Esophagus squamous epithelium (tissue), 5 donors: ENCODE data around the gene PLEKHH2. TPM values are rescaled to one million over a fixed set of nuclear protein-coding genes. Genes with fewer than 3 reads are reported as not detected.

Source experiments
- DNase-seq: peaks from one replicate; lab custom pipeline; 2025; lab: John Stamatoyannopoulos, UW
- H3K27ac ChIP-seq, 4 donors: fragments of 200-600 bp; sonication (generic); one replicate each; pipeline ENCODE4 v1.5.1; 2016 to 2019; ENCODE audit warnings: mild to moderate bottlenecking in 1 of 4
- H3K27me3 ChIP-seq, 4 donors: fragments of 200-600 bp; sonication (generic); 1 replicate in 3 of 4; 2 replicates in 1 of 4; pipeline versions ENCODE4 v1.5.1 to v1.6.0; 2017 to 2021; ENCODE audit warnings: antibody characterized with exemption in 1 of 4
- H3K36me3 ChIP-seq, 3 donors: fragments of 200-600 bp; sonication (generic); one replicate each; pipeline ENCODE4 v1.5.1; 2016 to 2019
- H3K4me1 ChIP-seq, 3 donors: fragments of 200-600 bp; sonication (generic); one replicate each; pipeline ENCODE4 v1.5.1; 2017 to 2019
- H3K4me3 ChIP-seq, 4 donors: fragments of 200-600 bp; sonication (generic); 1 replicate in 3 of 4; 2 replicates in 1 of 4; pipeline ENCODE4 v1.5.1; 2016 to 2019; ENCODE audit warnings: mild to moderate bottlenecking in 2 of 4, moderate library complexity in 1 of 4
- H3K9me3 ChIP-seq, 3 donors: fragments of 200-600 bp; sonication (generic); one replicate each; pipeline ENCODE4 v1.5.1; 2016 to 2019
- CTCF ChIP-seq, 6 experiments: fragments of 450-650 bp in 4 of 6; fragments of 200-600 bp in 2 of 6; sonication (generic) in 2 of 6; IDR thresholded peaks; one replicate each; pipeline ENCODE4 v1.5.1; 2016 to 2019; ENCODE audit warnings: antibody characterized with exemption in 6 of 6, mild to moderate bottlenecking in 4 of 6, moderate library complexity in 4 of 6
- POLR2A ChIP-seq, 4 donors: fragments of 450-650 bp; IDR thresholded peaks; one replicate each; pipeline ENCODE4 v1.6.1; 2017; ENCODE audit warnings: antibody characterized with exemption in 4 of 4, mild to moderate bottlenecking in 4 of 4, moderate library complexity in 3 of 4
- WGBS, 2 donors: methylation state at CpG; one replicate each; pipeline ENCODE4 v1.1.5; 2018; 5-methylcytosine and 5-hydroxymethylcytosine counted together
- intact Hi-C: fragments of 100-400 bp; cut with DNase I; formaldehyde crosslinking; loops from one replicate; pipeline ENCODE4 v1.15.0; 2022
- total RNA-seq, 4 donors: library from RNA; depleted of rRNA; stranded (reverse); fragments of >200 nt; gene quantifications; one replicate each; pipeline ENCODE4 v1.1.0, GENCODE V29; 2016
- donor health status: DM: yes; HTN: yes; CAD: no.

The PLEKHH2 gene
- total RNA-seq, 4 donors from 2014 or later, result 1.7 to 25.7 (median 8.3) TPM

- intact Hi-C loops, result no loop called here
- 40 to 58% methylated on average over 3 of the region's 3 CpGs for WGBS, 2 donors
- Histone ChIP-seq H3K36me3 (no peaks in the 10 kb centered on the region), H3K9me3 (no peaks in the 10 kb centered on the region), H3K4me1 (no peaks in the 10 kb centered on the region), H3K27me3 (no peaks in the 10 kb centered on the region), H3K4me3 (no peak overlapping the region), H3K27ac (no peak overlapping the region)
- TF ChIP-seq CTCF (IDR thresholded peaks at IDR 0.05) (no peak), POLR2A (IDR thresholded peaks at IDR 0.05) (no peak)
- no peak for DNase-seq
These were observed 112.5 kb downstream of the PLEKHH2 start for GRCh38 chr2:43749583-43749982.

- WGBS, 2 donors, result 78% methylated on average over 5 of the region's 5 CpGs
- Histone ChIP-seq H3K36me3 (no peaks in the 10 kb centered on the region), H3K9me3 (no peaks in the 10 kb centered on the region), H3K27me3 (no peaks in the 10 kb centered on the region), H3K4me1 (no peaks in the 10 kb centered on the region), H3K27ac (peak overlapping the region in 1 of 4 donors; percentile 13), H3K4me3 (no peak overlapping the region)
- TF ChIP-seq POLR2A (IDR thresholded peaks at IDR 0.05) (no peak), CTCF (IDR thresholded peaks at IDR 0.05) (no peak)
- intact Hi-C loops, result no loop called here
- no peak for DNase-seq
These were observed 114.5 kb downstream of the PLEKHH2 start for GRCh38 chr2:43751476-43751990.

- TF ChIP-seq POLR2A (IDR thresholded peaks at IDR 0.05), result no peak
- TF ChIP-seq CTCF (IDR thresholded peaks at IDR 0.05), result no peak
- no peak for DNase-seq
- Histone ChIP-seq H3K36me3 (no peaks in the 10 kb centered on the region), H3K4me3 (no peak overlapping the region), H3K4me1 (no peaks in the 10 kb centered on the region), H3K27ac (no peak overlapping the region), H3K27me3 (no peaks in the 10 kb centered on the region), H3K9me3 (no peaks in the 10 kb centered on the region)
- intact Hi-C loops, result no loop called here
These were observed 115.2 kb downstream of the PLEKHH2 start for GRCh38 chr2:43752302-43752701.

- TF ChIP-seq POLR2A (IDR thresholded peaks at IDR 0.05) (no peak), CTCF (IDR thresholded peaks at IDR 0.05) (no peak)
- Histone ChIP-seq H3K4me1 (peaks cover 0 to 12% (median 11%) of the 10 kb centered on the region in 3 donors), H3K4me3 (no peak overlapping the region), H3K27ac (no peak overlapping the region), H3K36me3 (no peaks in the 10 kb centered on the region), H3K27me3 (no peaks in the 10 kb centered on the region), H3K9me3 (no peaks in the 10 kb centered on the region)
- no peak for DNase-seq
- WGBS, 2 donors, result 79 to 85% methylated on average over 6 to 7 of the region's 7 CpGs
- intact Hi-C loops, result no loop called here
These were observed 117.1 kb downstream of the PLEKHH2 start for GRCh38 chr2:43754180-43754579.

- WGBS, 2 donors, result 30 to 45% methylated on average over 3 of the region's 3 CpGs
- DNase-seq, result no peak
- peaks cover 0 to 18% (median 16%) of the 10 kb centered on the region in 3 donors for H3K4me1 ChIP-seq
- H3K27me3 ChIP-seq, result no peaks in the 10 kb centered on the region
- no peaks in the 10 kb centered on the region for H3K9me3 ChIP-seq
- intact Hi-C loops, result no loop called here
- TF ChIP-seq POLR2A (IDR thresholded peaks at IDR 0.05), result no peak
- no peak for TF ChIP-seq CTCF (IDR thresholded peaks at IDR 0.05)
- no peaks in the 10 kb centered on the region for H3K36me3 ChIP-seq
- peak overlapping the region in 3 of 4 donors; percentile 10 to 51 (median 44) for H3K27ac ChIP-seq
- no peak overlapping the region for H3K4me3 ChIP-seq
These were observed 121.7 kb downstream of the PLEKHH2 start for GRCh38 chr2:43758739-43759138.
